GM23338 (cell line): ENCODE data around the gene ELFN1.

Experiments used
- CREB1 ChIP-seq: fragments of 250-450 bp; sonication (Bioruptor Pico); IDR thresholded peaks from 2 replicates; pipeline ENCODE4 v1.5.0; 2020; ENCODE audit warnings: low read depth, mild to moderate bottlenecking, moderate library complexity
- CTCF ChIP-seq, 2 experiments: fragments of 200-600 bp in 1 of 2; sonication (generic) in 1 of 2; conservative IDR thresholded peaks; 2 replicates each; pipeline versions ENCODE4 v1.5.1 to v1.6.1; 2016 to 2017; ENCODE audit warnings: antibody characterized with exemption in 2 of 2, low read depth in 2 of 2, mild to moderate bottlenecking in 2 of 2, moderate library complexity in 1 of 2
- ETS1 ChIP-seq: IDR thresholded peaks from 2 replicates; pipeline ENCODE4 v1.6.1; 2016; ENCODE audit warnings: antibody characterized with exemption
- EZH2 ChIP-seq: fragments of 200-600 bp; sonication (generic); IDR thresholded peaks from one replicate; pipeline ENCODE4 v1.8.0; 2017; ENCODE audit warnings: antibody characterized with exemption, mild to moderate bottlenecking, low read depth; ENCODE audit not compliant: unreplicated experiment
- EZH2phosphoT487 ChIP-seq: fragments of 200-600 bp; sonication (generic); IDR thresholded peaks from one replicate; pipeline ENCODE4 v1.8.1; 2018; ENCODE audit warnings: antibody characterized with exemption; ENCODE audit not compliant: unreplicated experiment
- JUNB ChIP-seq: IDR thresholded peaks from one replicate; pipeline ENCODE4 v1.6.1; 2016; ENCODE audit warnings: antibody characterized with exemption; ENCODE audit not compliant: unreplicated experiment
- NANOG ChIP-seq: IDR thresholded peaks from 2 replicates; pipeline ENCODE4 v1.6.1; 2016; ENCODE audit warnings: antibody characterized with exemption, borderline replicate concordance
- POLR2AphosphoS5 ChIP-seq: IDR thresholded peaks from 2 replicates; pipeline ENCODE4 v1.6.1; 2016; ENCODE audit warnings: antibody characterized with exemption, low read depth
- REST ChIP-seq: IDR thresholded peaks from one replicate; pipeline ENCODE4 v1.6.1; 2018; ENCODE audit warnings: antibody characterized with exemption; ENCODE audit not compliant: unreplicated experiment
- ZNF114 ChIP-seq: fragments of 250-450 bp; sonication (Bioruptor Pico); IDR thresholded peaks from 2 replicates; pipeline ENCODE4 v1.5.0; 2020; ENCODE audit warnings: mild to moderate bottlenecking, moderate library complexity
- ZNF331 ChIP-seq: fragments of 250-450 bp; sonication (Bioruptor Pico); IDR thresholded peaks from 2 replicates; pipeline ENCODE4 v1.5.0; 2020; ENCODE audit warnings: low read depth, mild to moderate bottlenecking, moderate library complexity
- TF ChIP-seq, protein P1 (sequence below): fragments of 250-450 bp; sonication (Bioruptor Pico); IDR thresholded peaks from 2 replicates; pipeline ENCODE4 v1.5.0; 2020; ENCODE audit warnings: mild to moderate bottlenecking, moderate library complexity

GRCh38 chr7:1663857-1664651 is 6.0 kb upstream of the ELFN1 start:
- TF ChIP-seq REST = no peak
- TF ChIP-seq CTCF (conservative IDR thresholded peaks at IDR 0.05; ENCODE audit: low read depth in 2 of 2) = no peak
- no peak for TF ChIP-seq EZH2phosphoT487
- peak; percentile 63 for TF ChIP-seq EZH2
- TF ChIP-seq ZNF114 (CRISPR knock-in tag) = no peak
- no peak for TF ChIP-seq POLR2AphosphoS5
- no peak for TF ChIP-seq CREB1 (CRISPR knock-in tag)
- no peak for TF ChIP-seq ZNF331 (CRISPR knock-in tag)
- TF ChIP-seq NANOG = no peak
- TF ChIP-seq, protein P1, sequence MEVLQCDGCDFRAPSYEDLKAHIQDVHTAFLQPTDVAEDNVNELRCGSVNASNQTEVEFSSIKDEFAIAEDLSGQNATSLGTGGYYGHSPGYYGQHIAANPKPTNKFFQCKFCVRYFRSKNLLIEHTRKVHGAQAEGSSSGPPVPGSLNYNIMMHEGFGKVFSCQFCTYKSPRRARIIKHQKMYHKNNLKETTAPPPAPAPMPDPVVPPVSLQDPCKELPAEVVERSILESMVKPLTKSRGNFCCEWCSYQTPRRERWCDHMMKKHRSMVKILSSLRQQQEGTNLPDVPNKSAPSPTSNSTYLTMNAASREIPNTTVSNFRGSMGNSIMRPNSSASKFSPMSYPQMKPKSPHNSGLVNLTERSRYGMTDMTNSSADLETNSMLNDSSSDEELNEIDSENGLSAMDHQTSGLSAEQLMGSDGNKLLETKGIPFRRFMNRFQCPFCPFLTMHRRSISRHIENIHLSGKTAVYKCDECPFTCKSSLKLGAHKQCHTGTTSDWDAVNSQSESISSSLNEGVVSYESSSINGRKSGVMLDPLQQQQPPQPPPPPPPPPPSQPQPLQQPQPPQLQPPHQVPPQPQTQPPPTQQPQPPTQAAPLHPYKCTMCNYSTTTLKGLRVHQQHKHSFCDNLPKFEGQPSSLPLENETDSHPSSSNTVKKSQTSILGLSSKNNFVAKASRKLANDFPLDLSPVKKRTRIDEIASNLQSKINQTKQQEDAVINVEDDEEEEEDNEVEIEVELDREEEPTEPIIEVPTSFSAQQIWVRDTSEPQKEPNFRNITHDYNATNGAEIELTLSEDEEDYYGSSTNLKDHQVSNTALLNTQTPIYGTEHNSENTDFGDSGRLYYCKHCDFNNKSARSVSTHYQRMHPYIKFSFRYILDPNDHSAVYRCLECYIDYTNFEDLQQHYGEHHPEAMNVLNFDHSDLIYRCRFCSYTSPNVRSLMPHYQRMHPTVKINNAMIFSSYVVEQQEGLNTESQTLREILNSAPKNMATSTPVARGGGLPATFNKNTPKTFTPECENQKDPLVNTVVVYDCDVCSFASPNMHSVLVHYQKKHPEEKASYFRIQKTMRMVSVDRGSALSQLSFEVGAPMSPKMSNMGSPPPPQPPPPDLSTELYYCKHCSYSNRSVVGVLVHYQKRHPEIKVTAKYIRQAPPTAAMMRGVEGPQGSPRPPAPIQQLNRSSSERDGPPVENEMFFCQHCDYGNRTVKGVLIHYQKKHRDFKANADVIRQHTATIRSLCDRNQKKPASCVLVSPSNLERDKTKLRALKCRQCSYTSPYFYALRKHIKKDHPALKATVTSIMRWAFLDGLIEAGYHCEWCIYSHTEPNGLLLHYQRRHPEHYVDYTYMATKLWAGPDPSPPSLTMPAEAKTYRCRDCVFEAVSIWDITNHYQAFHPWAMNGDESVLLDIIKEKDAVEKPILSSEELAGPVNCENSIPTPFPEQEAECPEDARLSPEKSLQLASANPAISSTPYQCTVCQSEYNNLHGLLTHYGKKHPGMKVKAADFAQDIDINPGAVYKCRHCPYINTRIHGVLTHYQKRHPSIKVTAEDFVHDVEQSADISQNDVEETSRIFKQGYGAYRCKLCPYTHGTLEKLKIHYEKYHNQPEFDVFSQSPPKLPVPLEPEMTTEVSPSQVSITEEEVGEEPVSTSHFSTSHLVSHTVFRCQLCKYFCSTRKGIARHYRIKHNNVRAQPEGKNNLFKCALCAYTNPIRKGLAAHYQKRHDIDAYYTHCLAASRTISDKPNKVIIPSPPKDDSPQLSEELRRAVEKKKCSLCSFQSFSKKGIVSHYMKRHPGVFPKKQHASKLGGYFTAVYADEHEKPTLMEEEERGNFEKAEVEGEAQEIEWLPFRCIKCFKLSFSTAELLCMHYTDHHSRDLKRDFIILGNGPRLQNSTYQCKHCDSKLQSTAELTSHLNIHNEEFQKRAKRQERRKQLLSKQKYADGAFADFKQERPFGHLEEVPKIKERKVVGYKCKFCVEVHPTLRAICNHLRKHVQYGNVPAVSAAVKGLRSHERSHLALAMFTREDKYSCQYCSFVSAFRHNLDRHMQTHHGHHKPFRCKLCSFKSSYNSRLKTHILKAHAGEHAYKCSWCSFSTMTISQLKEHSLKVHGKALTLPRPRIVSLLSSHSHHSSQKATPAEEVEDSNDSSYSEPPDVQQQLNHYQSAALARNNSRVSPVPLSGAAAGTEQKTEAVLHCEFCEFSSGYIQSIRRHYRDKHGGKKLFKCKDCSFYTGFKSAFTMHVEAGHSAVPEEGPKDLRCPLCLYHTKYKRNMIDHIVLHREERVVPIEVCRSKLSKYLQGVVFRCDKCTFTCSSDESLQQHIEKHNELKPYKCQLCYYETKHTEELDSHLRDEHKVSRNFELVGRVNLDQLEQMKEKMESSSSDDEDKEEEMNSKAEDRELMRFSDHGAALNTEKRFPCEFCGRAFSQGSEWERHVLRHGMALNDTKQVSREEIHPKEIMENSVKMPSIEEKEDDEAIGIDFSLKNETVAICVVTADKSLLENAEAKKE (CRISPR knock-in tag) = no peak
- TF ChIP-seq ETS1 = no peak
- no peak for TF ChIP-seq JUNB
